ENCODE results near the gene E2F6. TPM values are rescaled to one million over a fixed set of nuclear protein-coding genes. Genes with fewer than 3 reads are reported as not detected.
A peak's percentile ranks its signal among the peaks of the same experiment; 100 is the strongest.

E2F6 gene
- total RNA-seq, 1 experiment from 2014 or later = 21.8 TPM

- Histone ChIP-seq H3K9me3 (ENCODE audit: control insufficient read depth, low read depth, low read length) (no peaks in the 10 kb centered on the region), H3K79me2 (ENCODE audit: insufficient read depth, low read length) (peaks cover 2% of the 10 kb centered on the region; the same call in 1 of the 2 replicates), H3K23me2 (ENCODE audit: insufficient read length, low read depth, low read length, poor library complexity, severe bottlenecking) (no peaks in the 10 kb centered on the region), H3K27me3 (ENCODE audit: insufficient read depth, low read length) (no peaks in the 10 kb centered on the region), H3K14ac (ENCODE audit: insufficient read depth, low read length) (no peak overlapping the region), H4K20me1 (ENCODE audit: control insufficient read depth, insufficient read depth, insufficient read length) (no peaks in the 10 kb centered on the region), H3K56ac (ENCODE audit: insufficient read length, low read depth, low read length) (no peak overlapping the region), H3K18ac (ENCODE audit: insufficient read length, low read depth, low read length) (no peak overlapping the region), H3K4ac (ENCODE audit: low read depth, low read length) (no peak overlapping the region), H2BK120ac (ENCODE audit: low read depth, low read length, poor library complexity, severe bottlenecking) (no peak overlapping the region), H3T11ph (ENCODE audit: low read length) (no peak overlapping the region), H3K23ac (ENCODE audit: insufficient read length, low read depth, low read length) (no peak overlapping the region), H3K4me2 (ENCODE audit: insufficient read depth, insufficient read length, low read length) (no peak overlapping the region), H4K5ac (ENCODE audit: insufficient read length, low read depth, low read length) (no peak overlapping the region), H2BK20ac (ENCODE audit: low read depth, low read length, poor library complexity, severe bottlenecking) (no peak overlapping the region), H2AFZ (ENCODE audit: low read length) (no peak overlapping the region), H3K27ac (ENCODE audit: insufficient read length, low read depth, low read length) (no peak overlapping the region), H3K4me1 (ENCODE audit: insufficient read depth, low read length) (peaks cover 2% of the 10 kb centered on the region; the same call in 1 of the 2 replicates), H2BK15ac (ENCODE audit: low read depth, low read length) (no peak overlapping the region), H2BK12ac (ENCODE audit: insufficient read length, low read depth, low read length) (no peak overlapping the region), H3K79me1 (ENCODE audit: insufficient read depth, low read depth, low read length, poor library complexity, severe bottlenecking) (no peaks in the 10 kb centered on the region), H2AK5ac (ENCODE audit: insufficient read length, low read length) (no peak overlapping the region), H3K9ac (ENCODE audit: extremely low read depth, insufficient read length, low read length) (no peak overlapping the region), H2BK5ac (ENCODE audit: insufficient read length, low read length) (no peak overlapping the region), H4K91ac (ENCODE audit: insufficient read length, low read depth, low read length) (no peak overlapping the region), H4K8ac (replicated peaks; ENCODE audit: insufficient read length, low read depth, low read length) (no peak overlapping the region)
- TF ChIP-seq CTCF (conservative IDR thresholded peaks at IDR 0.05) = no peak
- DNase-seq = peak; percentile 59
- Mint-ChIP-seq H3K27ac (no peak overlapping the region), H3K4me1 (peaks cover 38 to 43% of the 10 kb centered on the region in 2 experiments), H3K36me3 (ENCODE audit: insufficient read depth in 1 of 3, low read depth in 3 of 3) (no peaks in the 10 kb centered on the region; a peak in 2 of 7 replicates), H3K4me3 (peak overlapping the region; percentile 13 to 67; a peak in 4 of 5 replicates), H3K27me3 (ENCODE audit: low read depth) (no peaks in the 10 kb centered on the region; the same call in 1 of the 2 replicates), H3K9me3 (no peaks in the 10 kb centered on the region; a peak in 1 of 5 replicates)
- no CpG with 5 or more reads among the region's 30 CpGs for WGBS (ENCODE audit: extremely low coverage, insufficient read length, low lambda C conversion rate)
Observed at GRCh38 chr2:11495844-11496681, 30.1 kb upstream of the E2F6 start.

Data from H9 (cell line).